NCI-H128 (cell line): ENCODE results near the gene AGO4.
"Not testable (repeated sequence)": the region's sequence is repeated elsewhere in the genome, so short reads cannot be mapped to it uniquely, and the experiment has no call there.

ENCODE experiments used
- DNase-seq: peaks from one replicate; lab custom pipeline; 2025; ENCODE audit not compliant: unreplicated experiment; lab: John Stamatoyannopoulos, UW

The AGO4 gene

DNA sequence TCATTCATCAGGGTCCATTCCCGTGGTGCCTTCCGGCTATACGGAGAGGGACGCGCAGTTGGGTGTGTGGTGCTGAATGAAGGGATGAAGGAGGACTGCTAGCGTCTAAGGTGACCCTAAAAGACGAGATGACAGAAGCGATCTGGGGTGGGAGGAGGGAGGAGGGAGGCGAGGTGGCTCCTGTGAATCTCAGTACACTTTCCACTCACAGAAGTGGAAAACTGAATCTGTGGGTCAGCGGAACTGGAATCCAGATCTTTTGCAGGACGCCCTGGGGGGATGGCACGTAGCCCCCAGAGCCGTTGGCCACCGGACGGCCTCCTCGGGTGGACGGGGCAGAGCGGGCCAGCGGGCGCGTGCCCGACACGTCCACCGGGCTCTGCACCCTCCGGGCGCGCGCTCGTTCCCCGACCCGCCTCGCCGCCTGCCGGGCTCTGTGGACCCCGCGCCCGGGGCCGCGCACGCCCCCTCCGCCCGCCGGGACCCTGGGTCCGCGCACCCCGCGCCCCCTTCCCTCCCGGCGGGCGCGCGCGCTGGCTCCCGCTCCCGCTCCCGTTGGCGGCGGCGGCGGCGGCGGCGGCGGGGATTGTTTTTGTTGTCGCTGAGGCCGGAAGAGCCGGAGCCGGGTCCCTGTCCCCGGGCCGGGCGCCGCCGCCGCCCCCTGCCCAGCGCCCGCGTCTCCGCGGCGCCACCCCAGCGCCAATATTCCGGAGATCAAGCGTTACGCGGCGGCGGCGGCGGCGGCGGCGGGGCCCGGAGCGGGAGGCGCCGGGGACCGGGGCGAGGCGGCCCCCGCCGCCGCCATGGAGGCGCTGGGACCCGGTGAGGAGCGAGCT lies at the start of gene AGO4:
Gene AGO4 (plus strand): TSS at position 403 of the 836 bp plus-strand sequence. CDS start 401 bp downstream, at position 804.
- peak; percentile 39 for DNase-seq

DNA sequence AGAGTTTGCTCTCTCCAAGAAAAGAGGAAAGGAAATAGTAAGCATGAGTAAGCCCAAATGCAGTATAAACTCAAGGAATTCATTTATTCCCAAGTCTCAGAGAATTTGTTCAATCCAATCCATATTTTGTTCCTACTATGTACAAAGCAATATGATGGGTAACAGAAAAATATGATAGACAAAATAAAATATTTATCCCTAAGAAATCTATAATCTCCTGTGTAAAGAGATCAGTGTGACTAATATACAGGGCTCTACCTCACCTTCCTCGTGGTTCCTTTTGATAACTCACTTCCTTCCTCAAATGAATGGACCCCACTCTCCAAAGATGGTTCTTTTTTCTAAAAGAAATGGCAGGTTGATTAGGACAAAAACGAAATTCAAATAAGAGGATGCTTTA lies 45.7 kb upstream of the AGO4 start:
- no peak for DNase-seq

DNA sequence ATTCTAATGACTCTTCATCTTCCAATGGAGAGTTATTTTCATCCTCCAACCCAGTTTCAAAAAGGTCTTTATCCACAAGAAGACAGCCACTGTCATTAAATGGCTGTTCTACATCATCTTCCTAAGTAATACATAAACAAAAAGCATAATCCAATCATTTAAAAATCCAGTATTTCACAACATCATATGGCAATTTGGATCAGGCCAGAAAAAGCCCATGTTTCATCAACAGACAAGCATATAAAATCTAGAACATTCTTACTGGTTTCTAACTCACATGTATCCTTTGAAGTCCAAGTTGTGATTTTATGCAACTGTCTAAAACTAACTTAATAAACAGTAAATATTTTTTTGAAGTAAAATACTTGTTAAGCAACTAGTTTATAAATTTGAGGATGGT lies 44.6 kb upstream of the AGO4 start:
- no peak for DNase-seq

DNA sequence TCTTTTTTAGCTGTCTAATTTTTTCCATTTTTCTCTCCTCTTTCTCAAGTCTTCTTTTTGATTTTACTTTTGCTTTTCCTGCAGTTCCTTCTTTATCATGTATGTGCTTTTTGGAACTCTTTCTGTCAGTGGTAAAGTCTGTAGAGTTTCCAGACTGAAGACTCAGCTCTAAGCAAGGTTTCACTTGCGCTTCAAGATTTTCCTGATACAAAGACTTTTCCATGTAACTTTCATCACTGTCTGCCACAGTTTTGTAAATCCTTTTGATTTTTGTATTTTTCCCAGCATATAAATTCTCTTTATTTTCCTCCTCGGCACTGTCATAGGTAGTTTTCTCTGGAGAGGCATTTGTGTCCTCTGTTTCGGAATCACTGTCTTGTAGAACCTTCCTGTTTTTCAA lies 43.5 kb upstream of the AGO4 start:
- DNase-seq: no peak

DNA sequence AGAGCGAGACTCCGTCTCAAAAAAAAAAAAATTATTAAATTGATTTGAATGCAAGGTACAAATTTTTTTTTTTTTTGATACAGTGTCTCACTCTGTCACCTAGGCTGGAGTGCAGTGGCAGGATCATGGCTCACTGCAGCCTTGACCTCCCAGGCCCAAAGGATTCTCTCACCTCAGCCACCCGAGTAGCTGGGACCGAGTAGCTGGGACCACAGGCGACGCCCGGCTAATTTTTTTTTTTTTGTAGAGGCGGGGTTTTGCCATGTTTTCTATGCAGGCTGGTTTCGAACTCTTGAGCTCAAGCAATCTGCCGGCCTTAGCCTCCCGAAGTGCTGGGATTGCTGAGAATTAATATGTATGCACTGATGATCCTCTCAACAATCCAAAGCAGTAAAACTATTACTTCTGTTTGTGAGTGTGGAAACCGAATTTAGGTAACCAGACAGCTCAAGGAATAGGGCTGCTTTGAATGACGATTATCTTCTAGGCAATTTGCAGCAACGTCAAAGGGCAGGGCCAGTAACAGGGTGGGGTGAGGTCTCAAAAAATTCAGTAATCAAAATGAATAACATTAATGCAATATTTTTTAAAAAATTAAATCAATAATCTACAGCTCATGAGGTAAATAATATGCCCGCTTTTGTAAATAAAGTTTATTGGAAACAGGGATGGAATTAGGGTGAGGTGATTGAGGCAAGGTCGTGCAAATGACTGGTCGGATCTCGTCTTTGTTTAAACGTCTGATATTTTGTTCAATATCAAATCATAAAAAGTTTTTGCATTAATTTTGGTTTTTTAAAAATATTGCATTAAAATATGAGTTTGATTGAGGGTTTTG lies 39.2 kb upstream of the AGO4 start:
- DNase-seq: no peak

DNA sequence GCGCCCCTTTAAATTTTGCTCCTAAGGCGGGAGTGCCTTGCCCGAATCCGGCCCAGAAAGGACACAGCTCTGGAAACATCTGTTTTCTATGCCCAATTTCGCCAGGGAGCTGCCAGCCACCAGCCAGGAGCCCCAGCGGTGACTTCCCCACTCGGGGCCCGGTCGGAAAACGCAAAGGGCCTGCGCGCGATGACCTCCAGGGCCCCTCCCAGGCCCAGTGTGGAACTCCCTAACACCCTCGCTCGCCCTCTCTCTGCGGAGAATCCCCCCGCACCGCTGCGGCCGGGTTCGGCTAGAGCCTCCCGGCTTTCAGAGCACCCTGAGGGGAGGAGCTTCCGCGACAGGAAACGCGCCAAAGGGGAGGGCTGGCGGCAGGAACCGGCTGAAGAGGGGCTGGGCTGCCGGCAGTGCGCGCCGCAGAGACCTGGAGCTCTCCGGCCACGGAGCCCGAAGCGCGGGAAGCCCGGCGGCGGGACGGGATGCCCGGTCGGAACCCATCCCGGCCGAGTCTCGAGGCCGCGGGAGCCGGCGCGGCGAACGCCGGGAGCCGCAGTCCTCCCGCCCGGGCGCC lies 38.5 kb upstream of the AGO4 start:
- peak; percentile 88 for DNase-seq

DNA sequence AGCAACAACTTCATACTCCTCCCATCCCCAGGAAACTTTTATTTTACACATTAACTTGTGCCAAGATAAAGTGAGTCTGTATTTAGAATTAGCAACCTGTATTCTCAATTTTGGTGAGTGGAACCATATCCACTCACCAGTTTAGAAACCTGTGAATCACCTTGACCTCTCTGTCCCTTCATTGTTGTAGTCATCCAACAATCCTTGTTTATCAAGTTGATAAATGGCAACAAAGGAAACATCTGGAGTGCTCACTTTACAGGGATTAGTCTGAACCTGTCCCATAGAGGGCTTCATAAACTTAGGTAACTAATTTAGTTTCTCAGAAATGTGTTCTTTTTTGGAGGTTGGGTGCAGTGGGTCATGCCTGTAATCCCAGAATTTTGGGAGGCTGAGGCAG lies 34.1 kb upstream of the AGO4 start:
- DNase-seq: no peak

DNA sequence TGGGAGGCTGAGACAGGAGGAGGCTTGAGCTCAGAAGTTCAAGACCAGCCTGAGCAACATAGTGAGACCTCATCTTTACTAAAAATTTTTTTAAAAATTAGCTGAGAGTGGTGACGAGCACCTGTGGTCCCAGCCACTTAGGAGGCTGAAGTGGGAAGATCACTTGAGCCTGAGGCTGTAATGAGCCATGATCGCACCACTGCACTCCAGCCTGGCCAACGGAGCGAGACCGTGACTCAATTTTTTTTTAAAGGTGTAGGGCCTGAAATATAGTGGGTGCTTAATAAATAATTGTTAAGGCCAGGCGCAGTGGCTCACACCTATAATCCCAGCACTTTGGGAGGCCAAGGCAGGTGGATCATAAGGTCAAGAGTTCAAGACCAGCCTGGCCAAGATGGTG lies 31.6 kb upstream of the AGO4 start:
- not testable (repeated sequence) for DNase-seq

DNA sequence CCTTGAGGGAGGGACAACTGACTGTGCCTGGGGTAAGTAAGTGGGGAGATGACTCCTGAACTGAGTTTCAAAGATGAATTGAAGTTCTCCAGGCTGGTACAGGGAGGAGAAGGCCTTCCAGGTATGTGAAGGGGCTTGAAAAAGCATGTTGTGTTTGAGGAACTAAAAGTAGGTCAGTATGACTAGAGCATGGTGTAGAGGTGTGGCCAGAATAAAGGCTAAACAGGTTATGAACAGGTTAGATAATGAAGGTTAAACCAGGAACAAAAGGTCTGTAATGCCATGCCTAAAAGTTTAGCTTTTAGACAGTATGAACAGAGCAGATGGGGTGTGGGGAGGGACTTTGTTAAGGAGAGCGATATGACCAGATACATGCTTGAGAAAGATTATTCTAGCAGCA lies 30.7 kb upstream of the AGO4 start:
- DNase-seq: no peak

DNA sequence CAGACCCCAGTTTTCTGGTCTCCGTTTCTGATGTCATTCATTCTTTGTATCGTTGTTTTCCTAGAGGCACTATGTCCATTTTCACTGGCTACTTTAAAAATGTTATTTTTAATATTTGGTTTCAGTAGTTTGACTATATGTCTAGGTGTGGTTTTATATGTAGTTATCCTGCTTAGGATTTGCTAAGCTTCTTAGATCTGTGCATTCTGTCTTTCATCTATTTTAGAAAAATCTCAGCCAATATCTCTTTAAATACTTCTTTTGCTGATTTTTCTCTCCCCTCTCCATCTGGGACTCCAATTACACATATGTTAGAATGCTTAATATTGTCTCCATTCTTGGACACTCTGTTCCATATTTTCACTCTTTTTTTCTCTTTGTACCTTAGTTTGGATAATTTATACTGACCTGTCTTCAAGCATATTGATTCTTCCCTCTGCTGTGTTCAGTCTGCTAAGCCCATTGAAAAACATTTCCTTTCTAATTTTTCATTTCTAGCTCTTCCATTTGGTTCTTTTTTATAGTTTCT lies 24.7 kb upstream of the AGO4 start:
- DNase-seq: no peak

DNA sequence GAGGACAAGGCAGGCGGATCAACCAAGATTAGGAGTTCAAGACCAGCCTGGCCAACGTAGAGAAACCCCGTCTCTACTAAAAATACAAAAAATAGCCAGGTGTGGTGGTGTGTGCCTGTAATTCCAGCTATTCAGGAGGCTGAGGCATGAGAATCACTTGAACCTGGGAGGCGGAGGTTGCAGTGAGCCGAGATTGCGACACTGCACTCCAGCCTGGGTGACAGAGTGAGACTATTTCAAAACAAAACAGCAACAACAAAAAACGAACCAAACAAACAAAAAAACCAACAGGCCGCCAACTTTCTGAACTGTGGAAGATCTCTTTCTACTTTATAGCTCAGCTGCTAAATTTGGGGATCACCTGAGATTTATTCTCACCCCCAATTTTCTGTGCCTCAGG lies 23.5 kb upstream of the AGO4 start:
- DNase-seq: not testable (repeated sequence)

DNA sequence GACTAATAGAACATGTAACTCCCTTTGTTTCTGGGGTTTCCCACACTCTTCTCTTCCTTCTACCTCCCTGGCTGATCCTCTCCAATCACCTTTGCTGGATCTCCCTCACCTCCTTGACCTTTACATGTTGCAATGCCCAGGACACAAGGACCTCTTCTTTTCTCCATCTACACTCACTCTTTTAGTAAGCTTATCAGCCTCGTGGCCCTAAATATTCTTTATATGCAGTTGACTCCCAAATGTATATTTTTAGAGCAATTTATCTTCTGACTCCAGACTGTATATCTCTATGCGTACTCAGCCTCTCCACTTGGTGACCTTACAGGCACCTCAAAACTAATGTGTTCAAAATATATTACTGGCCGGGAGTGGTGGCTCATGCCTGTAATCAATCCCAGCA lies 19.7 kb upstream of the AGO4 start:
- DNase-seq: no peak

DNA sequence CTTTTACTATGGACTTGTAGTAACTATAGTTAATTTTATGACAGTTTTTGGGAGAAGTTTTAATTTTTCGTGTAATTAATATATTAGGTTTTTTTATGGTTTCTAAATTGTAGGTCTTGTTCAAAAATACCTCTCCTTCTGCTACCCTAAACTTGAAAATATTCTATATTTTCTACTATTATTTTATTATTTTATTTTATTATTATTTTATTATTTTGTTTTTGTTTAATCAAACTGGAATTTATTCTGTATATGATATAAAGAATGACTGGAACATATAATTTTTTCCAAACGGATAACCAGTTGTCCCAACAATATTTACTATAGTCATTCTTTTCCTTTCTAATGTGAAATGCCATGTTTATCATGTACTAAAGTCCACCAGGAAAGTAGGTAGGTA lies 17.1 kb upstream of the AGO4 start:
- DNase-seq: no peak

DNA sequence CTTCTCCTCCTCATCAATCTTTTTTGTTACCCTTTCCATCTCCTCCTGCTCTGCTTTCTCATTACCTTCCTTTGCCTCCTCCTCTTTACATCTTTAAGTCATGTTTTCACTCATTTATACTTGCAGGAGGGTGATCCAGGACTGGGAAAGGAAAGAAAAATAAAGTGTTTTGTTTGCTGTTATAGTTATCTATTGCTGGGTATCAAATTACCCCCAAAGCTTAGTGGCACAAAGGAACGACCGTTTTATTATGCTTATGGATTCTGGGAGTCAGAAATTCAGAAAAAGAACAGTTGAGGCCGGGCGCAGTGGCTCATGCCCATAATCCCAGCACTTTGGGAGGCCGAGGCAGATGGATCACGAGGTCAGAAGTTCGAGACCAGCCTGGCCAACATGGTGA lies 12.5 kb upstream of the AGO4 start:
- DNase-seq: no peak

DNA sequence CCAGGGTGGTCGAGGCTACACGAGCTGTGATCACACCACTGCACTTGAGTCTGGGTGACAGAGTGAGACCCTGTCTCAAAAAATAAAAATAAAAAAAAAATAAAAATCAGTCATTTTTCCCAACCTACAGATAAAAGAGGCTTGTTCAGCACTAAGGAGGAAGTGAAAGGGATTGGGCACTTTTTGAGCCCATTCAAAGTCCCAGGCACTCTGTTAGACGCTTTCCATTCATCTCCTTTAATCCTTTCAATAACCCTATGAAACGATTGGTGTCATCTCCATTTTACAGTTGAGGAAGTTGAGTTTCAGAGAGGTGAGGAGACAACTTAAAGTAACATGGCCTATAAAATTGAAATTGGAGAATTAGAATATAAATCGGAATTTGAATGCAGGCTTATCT lies 10.4 kb upstream of the AGO4 start:
- DNase-seq: no peak

DNA sequence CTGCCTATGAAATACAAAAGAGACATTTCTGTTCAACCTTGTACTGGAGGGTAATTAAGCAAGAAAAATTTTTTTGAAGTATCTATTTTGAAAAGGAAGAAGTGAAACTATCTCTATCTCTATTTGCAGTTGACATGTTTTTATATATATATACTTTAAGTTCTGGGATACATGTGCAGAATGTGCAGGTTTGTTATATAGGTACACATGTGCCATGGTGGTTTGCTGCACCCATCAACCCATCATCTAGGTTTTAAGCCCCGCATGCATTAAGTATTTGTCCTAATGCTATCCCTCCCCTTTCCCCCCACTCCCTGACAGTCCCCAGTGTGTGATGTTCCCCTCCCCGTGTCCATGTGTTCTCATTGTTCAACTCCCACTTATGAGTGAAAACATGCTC lies 9.8 kb upstream of the AGO4 start:
- DNase-seq: not testable (repeated sequence)

DNA sequence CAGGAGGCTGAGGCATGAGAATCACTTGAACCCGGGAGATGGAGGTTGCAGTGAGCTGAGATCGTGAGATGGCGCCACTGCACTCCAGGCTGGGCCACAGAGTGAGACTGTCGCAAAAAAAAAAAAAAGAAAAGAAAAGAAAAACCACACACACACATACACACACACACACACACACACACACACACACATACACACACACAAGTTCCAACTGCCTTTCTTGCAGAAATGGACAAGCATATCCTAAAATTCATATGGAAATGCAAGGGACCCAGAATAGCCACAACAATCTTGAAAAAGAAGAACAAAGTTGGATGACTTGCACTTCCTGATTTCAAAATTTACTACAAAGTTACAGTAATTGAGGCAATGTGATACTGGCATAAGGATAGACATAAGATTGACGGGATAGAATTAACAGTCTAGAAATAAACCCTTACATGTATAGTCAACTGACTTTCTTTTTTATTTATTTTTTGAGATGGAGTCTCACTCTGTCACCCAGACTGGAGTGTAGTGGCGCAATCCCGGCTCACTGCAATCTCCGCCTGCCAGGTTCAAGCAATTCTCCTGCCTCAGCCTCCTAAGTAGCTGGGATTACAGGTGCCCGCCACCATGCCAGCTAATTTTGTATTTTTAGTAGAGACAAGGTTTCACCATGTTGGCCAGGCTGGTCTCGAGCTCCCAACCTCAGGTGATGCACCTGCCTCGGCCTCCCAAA lies 7.5 kb upstream of the AGO4 start:
- DNase-seq: not testable (repeated sequence)

DNA sequence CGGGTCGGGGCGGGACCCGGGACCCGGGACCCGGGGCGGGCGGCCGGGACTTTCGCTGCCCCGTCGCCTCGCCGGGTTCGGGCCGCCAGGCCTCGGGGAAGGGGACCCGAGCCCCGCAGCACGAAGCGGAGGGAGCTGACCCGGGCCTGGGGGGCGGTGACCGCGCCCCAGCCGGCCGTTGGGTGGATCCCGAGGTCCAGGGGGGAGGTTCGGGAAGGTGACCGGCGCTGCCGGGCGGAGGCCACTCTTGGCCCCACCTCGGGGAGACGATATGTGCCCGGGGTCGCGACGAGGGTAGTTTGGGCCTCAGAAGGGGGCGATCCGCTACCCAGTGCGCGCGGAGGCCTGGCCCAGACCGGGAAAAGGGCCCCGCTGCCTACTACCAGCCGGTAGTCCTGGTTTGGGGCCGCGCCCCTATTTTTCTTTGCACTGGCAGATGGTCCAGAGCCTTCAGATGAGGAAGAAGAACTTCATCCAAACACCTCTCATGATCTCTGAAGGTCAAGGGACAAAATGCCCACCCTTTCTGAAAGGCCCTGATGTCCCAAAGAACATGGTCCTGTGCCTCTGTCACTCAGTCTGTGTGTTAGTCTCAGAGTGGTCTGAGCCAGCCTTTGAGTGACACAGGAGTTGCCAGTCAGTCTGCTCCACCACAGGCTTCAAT lies 766 bp downstream of the AGO4 start:
- no peak for DNase-seq

DNA sequence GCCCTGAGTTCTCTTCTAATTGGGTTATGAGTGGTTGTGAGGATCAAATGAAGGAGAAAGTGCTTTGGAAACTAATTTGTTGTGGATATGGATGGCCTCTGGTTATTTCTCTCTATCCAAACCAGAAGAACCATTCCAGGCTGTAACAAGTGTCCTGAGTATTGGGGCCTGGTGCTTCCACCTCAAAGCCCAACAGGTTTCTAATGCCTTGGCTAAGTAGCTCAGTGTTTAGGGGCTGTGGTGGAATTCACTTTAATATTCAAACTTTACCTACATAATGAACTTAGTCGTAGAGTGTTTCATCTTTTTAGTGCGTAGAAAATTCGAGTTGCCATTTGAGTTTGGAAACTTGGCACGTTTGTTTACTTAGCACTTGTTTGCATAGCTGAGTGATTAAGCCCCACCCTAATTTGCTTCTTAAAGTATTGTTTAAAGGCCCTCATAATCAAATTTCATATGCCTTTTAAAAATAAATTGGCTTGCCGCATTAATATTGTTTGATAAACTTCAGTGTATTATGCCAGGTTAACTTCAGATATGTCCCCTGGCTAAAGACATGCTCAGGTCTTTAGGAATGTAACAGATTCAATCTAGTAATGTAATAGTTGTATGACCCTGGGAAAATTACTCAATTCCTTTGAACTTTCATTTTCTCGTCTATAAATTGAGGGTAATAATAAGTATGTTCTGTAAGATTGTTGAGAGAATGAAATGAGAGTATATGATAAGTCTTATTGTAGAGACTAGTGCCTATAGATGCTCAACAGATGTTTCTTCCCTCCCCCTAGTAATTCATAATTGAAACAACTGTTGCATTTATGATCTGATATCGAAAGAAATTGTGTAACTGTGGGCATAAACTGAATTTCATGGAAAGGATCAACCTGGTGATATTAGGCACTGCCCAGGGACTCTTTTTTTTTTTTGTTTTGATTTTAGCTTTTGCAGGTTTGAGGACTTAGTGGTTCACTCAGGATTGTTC lies 1.6 kb downstream of the AGO4 start:
- no peak for DNase-seq
